Kidney epithelial cell (primary cell): Measurements from ENCODE around the gene DHRSX. TPM values are rescaled to one million over a fixed set of nuclear protein-coding genes. Genes with fewer than 3 reads are reported as not detected.

ENCODE experiments used
- DNase-seq: peaks from one replicate; pipeline ENCODE4 v3.0.0-alpha.2; 2010; ENCODE audit warnings: low read depth
- H3K27me3 ChIP-seq: 2 replicates; pipeline ENCODE4 v1.6.0; 2011; ENCODE audit warnings: low read length; ENCODE audit not compliant: control insufficient read depth, insufficient read depth
- H3K36me3 ChIP-seq: 2 replicates; pipeline ENCODE4 v1.5.1; 2011; ENCODE audit warnings: low read length; ENCODE audit not compliant: control insufficient read depth, insufficient read depth
- H3K4me3 ChIP-seq: 2 replicates; pipeline ENCODE4 v1.5.1; 2011; ENCODE audit warnings: low read depth, mild to moderate bottlenecking, control low read depth, low read length
- CTCF ChIP-seq: IDR thresholded peaks from 2 replicates; pipeline ENCODE4 v1.5.1; 2011; ENCODE audit warnings: mild to moderate bottlenecking, moderate library complexity, low read length, control low read depth, inconsistent platforms; ENCODE audit not compliant: insufficient read depth, poor library complexity, severe bottlenecking
- total RNA-seq: library from RNA; depleted of rRNA; stranded (reverse); fragments of >200 nt; gene quantifications from 2 replicates; pipeline ENCODE4 v1.2.3, GENCODE V29; 2015

DHRSX gene
- total RNA-seq, 1 donor from 2014 or later = 31.2 TPM

GRCh38 chrX:2231570-2232192 is 269.1 kb downstream of the DHRSX start:
- Histone ChIP-seq H3K36me3 (no peaks in the 10 kb centered on the region), H3K27me3 (no peaks in the 10 kb centered on the region), H3K4me3 (no peak overlapping the region)
- no peak for TF ChIP-seq CTCF
- no peak for DNase-seq

GRCh38 chrX:2230457-2230856 is 270.3 kb downstream of the DHRSX start:
- H3K27me3 ChIP-seq = no peaks in the 10 kb centered on the region
- TF ChIP-seq CTCF = no peak
- no peak for DNase-seq
- no peak overlapping the region for H3K4me3 ChIP-seq
- H3K36me3 ChIP-seq = no peaks in the 10 kb centered on the region

GRCh38 chrX:2228536-2228935 is 272.2 kb downstream of the DHRSX start:
- TF ChIP-seq CTCF = no peak
- Histone ChIP-seq H3K4me3 (no peak overlapping the region), H3K27me3 (no peaks in the 10 kb centered on the region), H3K36me3 (no peaks in the 10 kb centered on the region)
- DNase-seq = no peak

GRCh38 chrX:2226906-2227656 is 273.7 kb downstream of the DHRSX start:
- H3K4me3 ChIP-seq = no peak overlapping the region
- DNase-seq = no peak
- TF ChIP-seq CTCF = no peak
- H3K27me3 ChIP-seq = no peaks in the 10 kb centered on the region
- no peaks in the 10 kb centered on the region for H3K36me3 ChIP-seq

GRCh38 chrX:2226182-2226581 is 274.6 kb downstream of the DHRSX start:
- no peak for DNase-seq
- no peaks in the 10 kb centered on the region for H3K27me3 ChIP-seq
- TF ChIP-seq CTCF = no peak
- no peaks in the 10 kb centered on the region for H3K36me3 ChIP-seq
- H3K4me3 ChIP-seq = no peak overlapping the region
